Measurements from ENCODE around the gene KRTAP1-3. TPM values are rescaled to one million over a fixed set of nuclear protein-coding genes. Genes with fewer than 3 reads are reported as not detected.

KRTAP1-3 gene, protein sequence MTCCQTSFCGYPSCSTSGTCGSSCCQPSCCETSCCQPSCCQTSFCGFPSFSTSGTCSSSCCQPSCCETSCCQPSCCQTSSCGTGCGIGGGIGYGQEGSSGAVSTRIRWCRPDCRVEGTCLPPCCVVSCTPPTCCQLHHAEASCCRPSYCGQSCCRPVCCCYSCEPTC
- not detected for total RNA-seq

DNA sequence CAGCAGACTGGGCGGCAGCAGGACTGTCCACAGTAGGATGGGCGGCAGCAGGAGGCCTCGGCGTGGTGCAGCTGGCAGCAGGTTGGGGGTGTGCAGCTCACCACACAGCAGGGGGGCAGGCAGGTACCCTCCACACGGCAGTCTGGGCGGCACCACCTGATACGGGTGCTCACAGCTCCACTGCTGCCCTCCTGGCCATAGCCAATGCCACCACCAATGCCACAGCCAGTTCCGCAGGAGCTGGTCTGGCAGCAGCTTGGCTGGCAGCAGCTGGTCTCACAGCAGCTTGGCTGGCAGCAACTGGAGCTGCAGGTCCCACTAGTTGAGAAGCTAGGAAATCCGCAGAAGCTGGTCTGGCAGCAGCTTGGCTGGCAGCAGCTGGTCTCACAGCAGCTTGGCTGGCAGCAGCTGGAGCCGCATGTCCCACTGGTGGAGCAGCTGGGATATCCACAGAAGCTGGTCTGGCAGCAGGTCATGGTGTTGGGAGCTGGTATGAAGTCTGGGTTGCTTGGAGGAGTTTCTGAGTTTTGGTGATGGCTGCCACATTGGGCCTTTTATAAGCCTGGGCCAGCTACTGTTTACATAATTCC, at the start of gene KRTAP1-3:
KRTAP1-3 (minus strand) TSS at position 529 of the 590 bp plus-strand sequence; CDS start at position 476, 53 bp downstream.

DNA sequence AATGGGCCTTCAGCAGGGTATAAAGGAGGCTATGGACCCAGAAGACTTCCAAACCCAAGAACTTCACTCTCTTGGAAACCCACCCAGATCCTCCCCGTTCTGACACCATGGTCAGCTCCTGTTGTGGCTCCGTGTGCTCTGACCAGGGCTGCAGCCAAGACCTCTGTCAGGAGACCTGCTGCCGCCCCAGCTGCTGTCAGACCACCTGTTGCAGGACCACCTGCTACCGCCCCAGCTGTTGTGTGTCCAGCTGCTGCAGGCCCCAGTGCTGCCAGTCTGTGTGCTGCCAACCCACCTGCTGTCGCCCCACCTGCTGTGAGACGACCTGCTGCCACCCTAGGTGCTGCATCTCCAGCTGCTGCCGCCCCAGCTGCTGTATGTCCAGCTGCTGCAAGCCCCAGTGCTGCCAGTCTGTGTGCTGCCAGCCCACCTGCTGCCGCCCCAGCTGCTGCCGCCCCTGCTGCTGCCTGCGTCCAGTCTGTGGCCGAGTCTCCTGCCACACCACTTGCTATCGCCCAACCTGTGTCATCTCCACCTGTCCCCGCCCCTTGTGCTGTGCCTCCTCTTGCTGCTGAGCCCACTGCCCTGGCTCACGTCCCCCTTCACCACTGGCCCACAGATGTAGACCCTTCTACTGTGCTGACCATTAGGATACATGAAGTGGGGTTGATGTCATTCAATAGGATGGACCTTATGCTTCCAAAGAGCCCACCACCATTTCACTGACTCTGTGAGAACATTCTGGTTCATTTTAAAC, 49.6 kb upstream of the KRTAP1-3 start, which contains the start of gene KRTAP4-7:
KRTAP4-7 (plus strand) TSS at position 51 of the 757 bp plus-strand sequence; CDS start at position 108, 57 bp downstream.

DNA sequence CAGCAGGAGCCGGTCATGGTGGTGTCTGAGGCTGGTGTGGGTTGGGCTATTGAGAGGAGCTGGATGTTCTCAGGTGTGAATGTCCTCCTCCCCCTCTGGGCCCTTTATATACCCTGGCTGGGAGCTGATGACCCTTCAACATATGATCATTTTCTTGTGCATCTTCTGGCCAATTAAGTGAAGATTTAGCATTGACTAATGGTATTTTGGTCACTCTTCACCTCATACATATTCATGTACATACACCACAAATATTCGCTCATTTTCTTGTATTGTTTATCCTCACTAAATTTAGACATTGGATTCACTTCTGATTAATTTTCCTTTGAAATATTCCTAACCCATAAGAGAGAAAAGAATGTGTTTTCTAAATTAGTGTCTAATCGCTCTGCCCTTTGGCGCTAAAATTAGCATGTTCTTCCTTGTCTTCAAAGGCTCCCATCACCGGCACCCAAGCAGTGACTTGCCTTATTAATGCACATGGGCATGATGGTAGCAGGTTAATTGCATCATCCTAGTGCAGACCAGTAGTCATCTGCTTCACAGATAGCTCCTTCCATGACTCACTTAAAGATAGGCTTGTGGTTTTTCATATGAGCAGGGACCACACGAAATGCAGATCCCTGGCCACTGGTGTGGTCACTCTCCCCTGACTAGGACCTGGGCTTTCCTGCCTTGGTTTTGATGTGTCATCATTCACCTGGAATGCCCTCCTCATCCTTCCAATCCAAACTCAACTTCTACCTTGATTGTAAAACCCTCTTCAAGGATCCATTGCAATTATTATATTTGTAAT, 31.4 kb upstream of the KRTAP1-3 start, which contains the start of gene KRTAP2-4:
KRTAP2-4 (minus strand) TSS at position 51 of the 796 bp plus-strand sequence; CDS start at position 17, 34 bp downstream.

DNA sequence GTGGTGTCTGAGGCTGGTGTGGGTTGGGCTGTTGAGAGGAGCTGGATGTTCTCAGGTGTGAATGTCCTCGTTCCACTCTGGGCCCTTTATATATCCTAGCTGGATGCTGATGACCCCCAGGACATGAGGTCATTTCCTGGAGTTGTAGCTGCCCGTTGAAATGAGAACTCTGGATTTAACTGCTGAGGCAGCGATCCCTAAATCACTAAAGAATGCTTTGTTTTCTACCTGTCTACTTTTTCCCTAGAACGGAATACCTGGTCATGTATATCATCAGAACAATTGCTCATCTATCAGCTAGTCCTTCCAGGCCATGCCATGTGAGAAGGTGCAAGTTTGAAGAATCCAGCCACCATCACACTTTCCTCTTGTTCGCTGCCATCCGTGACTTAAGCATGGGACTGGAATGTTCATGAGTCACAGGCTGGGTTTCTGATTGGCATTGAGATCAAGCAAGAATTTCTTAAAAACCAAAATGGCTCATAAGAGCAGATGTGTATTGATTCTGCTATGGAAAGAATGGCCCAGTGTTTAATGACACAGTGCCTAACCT, 25.5 kb upstream of the KRTAP1-3 start, which contains the start of gene KRTAP2-3:
KRTAP2-3 (minus strand) TSS at position 63 of the 553 bp plus-strand sequence. CDS start 64 bp downstream, outside the sequence.

DNA sequence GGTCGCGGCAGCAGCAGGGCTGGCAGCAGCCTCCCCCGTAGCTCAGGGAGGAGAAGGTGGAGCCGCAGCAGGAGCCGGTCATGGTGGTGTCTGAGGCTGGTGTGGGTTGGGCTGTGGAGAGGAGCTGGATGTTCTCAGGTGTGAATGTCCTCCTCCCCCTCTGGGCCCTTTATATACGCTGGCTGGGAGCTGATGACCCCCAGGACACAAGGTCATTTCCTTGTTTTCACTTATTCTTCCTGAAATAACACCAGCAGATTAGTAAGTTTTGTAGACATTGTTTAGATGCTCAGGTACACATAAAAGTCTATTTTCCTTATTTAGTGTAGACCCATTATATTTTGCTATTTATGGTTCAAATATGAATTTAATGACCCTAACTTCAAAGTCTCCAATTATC, 20.5 kb upstream of the KRTAP1-3 start, which contains the start of gene KRTAP2-2:
KRTAP2-2 (minus strand) TSS at position 101 of the 400 bp plus-strand sequence; CDS start at position 82, 19 bp downstream.

DNA sequence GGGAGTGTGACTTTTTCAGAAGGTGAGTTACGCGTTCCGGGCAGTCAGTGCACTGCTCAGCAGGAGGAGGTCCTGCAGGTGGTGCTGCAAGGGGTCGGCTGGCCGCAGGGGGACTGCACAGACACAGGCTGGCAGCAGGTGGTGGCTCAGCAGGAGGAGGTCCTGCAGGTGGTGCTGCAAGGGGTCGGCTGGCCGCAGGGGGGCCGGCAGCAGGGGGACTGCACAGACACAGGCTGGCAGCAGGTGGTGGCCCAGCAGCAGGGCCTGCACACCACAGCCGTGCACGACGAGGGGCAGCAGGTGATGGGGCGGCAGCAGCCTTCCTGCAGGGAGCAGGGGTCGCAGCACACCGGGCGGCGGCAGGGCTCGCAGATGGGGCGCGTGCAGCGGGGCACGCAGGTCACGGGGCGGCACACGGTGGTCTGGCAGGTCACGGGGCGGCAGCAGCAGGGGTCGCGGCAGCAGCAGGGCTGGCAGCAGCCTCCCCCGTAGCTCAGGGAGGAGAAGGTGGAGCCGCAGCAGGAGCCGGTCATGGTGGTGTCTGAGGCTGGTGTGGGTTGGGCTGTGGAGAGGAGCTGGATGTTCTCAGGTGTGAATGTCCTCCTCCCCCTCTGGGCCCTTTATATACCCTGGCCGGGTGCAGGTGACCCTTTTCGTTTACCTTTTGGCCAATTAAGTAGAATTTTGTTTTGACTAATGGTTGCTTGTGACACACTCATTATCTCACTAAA, 12.2 kb upstream of the KRTAP1-3 start, which contains the start of gene KRTAP2-1:
KRTAP2-1 (minus strand) TSS at position 582 of the 731 bp plus-strand sequence; CDS start at position 533, 49 bp downstream.

DNA sequence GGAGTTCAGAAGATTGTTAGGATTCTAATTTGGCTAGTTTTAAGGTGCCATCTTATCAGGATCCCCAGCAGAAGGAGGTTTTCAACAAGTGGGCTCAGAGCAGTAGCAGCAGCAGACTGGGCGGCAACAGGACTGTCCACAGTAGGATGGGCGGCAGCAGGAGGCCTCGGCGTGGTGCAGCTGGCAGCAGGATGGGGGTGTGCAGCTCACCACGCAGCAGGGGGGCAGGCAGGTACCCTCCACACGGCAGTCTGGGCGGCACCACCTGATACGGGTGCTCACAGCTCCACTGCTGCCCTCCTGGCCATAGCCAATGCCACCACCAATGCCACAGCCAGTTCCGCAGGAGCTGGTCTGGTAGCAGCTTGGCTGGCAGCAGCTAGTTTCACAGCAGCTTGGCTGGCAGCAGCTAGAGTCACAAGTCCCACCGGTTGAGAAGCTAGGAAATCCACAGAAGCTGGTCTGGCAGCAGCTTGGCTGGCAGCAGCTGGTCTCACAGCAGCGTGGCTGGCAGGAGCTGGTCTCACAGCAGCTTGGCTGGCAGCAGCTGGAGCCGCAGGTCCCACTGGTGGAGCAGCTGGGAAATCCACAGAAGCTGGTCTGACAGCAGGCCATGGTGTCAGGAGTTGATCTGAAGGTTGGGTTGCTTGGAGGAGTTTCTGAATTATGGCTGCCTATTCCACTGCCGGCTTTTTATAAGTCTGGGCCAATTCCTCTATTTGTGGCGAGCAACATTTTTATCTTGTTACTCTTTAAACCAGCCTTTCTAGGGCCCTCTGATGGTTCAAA, 6.3 kb upstream of the KRTAP1-3 start, which contains the start of gene KRTAP1-1:
KRTAP1-1 (minus strand) TSS at position 668 of the 789 bp plus-strand sequence; CDS start at position 615, 53 bp downstream.

DNA sequence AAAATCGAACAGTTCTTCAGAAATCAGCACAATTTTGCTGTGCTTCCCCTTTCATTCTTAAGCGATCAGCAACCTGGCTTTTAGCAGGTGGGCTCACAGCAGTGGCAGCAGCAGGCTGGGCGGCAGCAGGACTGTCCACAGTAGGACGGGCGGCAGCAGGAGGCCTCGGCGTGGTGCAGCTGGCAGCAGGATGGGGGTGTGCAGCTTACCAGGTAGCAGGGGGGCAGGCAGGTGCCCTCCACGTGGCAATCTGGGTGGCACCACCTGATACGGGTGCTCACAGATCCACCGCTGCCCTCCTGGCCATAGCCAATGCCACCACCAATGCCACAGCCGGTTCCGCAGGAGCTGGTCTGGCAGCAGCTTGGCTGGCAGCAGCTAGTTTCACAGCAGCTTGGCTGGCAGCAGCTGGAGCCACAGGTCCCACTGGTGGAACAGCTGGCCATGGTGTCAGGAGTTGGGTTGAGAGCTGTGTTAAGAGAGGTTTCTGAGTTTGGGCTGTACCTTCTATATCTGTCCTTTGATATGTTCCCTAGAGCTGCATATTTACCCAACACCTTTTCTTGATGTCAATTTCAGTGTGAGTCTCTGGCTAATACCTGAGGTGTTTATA, 4.9 kb downstream of the KRTAP1-3 start, which contains the start of gene KRTAP1-4:
KRTAP1-4 (minus strand) TSS at position 563 of the 613 bp plus-strand sequence; CDS start at position 446, 117 bp downstream.

DNA sequence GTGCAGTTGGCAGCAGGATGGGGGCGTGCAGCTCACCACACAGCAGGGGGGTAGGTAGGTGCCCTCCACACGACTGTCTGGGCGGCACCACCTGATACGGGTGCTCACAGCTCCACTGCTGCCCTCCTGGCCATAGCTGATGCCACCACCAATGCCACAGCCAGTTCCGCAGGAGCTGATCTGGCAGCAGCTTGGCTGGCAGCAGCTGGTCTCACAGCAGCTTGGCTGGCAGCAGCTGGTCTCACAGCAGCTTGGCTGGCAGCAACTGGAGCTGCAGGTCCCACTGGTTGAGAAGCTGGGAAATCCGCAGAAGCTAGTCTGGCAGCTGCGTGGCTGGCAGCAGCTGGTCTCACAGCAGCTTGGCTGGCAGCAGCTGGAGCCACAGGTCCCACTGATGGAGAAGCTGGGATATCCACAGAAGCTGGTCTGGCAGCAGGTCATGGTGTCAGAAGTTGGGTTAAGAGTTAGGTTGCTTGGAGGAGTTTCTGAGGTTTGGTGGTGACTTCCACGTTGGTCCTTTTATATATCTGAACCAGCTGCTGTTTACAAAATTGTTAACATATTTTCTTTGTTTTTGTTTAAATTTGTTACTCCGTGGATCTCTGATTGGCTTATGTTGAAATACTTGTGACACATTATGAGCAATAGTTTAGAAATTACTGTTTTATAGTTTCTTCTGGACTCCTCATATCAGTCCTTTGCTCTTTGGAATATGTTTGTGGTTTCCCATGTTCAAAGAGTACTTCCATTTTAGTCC, 7.8 kb downstream of the KRTAP1-3 start, which contains the start of gene KRTAP1-5:
KRTAP1-5 (minus strand) TSS at position 494 of the 757 bp plus-strand sequence; CDS start at position 441, 53 bp downstream.

DNA sequence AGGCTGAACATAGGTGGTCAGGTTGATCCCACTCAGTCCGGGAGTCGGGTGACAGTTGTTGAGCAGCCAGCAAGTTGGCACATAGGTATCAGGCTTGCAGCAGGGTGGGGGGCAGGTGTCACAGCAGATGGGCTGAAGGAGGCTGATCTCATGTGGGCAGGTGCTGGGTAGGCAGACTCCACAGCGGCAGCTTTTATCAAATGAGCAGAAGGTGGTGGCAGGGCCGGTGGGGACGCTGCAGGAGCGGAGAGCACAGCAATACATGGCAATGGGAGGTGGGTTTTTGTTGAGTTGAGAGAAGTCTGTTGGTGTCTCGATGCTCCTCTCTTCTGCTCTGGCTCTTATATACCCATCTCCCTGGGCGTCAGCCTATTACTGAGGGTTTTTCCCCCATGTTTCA, 25.9 kb downstream of the KRTAP1-3 start, which contains the start of gene KRTAP3-1:
KRTAP3-1 (minus strand) TSS at position 318 of the 400 bp plus-strand sequence; CDS start at position 264, 54 bp downstream.

DNA sequence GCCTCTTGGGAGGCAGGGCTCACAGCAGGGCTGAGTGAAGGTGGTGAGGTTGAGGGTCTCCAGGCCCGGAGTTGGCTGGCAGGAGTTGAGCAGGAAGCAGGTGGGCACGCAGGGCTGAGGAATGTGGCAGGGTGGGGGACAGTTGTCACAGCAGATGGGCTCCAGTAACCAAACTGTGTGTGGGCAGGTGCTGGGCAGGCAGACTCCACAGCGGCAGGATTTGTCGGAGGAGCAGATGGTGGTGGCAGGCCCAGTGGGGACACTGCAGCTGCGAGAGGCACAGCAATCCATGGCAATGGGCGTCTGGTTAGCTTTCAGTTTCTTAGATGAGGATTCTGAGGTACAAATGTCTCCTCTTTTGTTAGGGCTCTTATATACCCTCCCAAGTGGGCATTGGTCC, 35.1 kb downstream of the KRTAP1-3 start, which contains the start of gene KRTAP3-2:
KRTAP3-2 (minus strand) TSS at position 344 of the 400 bp plus-strand sequence; CDS start at position 291, 53 bp downstream.

DNA sequence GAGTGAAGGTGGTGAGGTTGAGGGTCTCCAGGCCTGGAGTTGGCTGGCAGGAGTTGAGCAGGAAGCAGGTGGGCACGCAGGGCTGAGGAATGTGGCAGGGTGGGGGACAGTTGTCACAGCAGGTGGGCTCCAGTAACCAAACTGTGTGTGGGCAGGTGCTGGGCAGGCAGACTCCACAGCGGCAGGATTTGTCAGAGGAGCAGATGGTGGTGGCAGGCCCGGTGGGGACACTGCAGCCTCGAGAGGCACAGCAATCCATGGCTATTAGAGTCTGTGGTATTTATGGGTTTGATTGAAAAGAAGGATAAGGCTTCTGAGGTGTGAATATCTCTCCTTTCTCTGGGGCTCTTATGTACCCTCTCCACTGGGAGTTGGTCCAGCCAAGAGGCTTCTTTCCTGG, 40.8 kb downstream of the KRTAP1-3 start, which contains the start of gene KRTAP3-3:
KRTAP3-3 (minus strand) TSS at position 326 of the 400 bp plus-strand sequence; CDS start at position 259, 67 bp downstream.

DNA sequence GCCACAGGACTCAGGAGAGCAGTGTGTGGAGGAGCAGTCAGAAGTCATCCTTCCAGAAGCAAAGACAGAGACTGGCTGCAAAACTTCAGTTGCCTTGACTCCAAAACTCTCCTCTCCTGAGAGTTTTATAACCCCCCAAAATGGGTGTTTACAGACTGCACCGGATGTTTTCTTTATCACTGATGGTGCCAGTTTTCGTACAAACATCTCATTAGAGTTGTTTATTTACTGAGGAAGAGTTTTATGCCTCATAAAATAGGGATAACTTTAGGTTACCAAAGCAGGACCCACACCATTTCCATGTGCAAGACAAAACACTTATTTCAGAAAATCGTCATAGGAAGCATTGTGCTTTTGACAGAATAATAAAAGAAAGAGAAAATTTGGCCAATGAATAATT, 50.4 kb downstream of the KRTAP1-3 start, which contains the start of gene KRT40:
KRT40 (minus strand) TSS at position 101 of the 400 bp plus-strand sequence; CDS start at position 48, 53 bp downstream.

Data from activated naive CD4-positive, alpha-beta T cell treated with anti-CD3 and anti-CD28 coated beads, Interleukin-2, amount 10 ng/mL, durations not matched to agents 5 hours and 36 hours (primary cell).